Panc1 (cell line): ENCODE measurements around the gene STARD8. TPM values are rescaled to one million over a fixed set of nuclear protein-coding genes. Genes with fewer than 3 reads are reported as not detected.

Experiments
- ATAC-seq: fragments of 200-7000 bp; cut with Tn5 transposase; 2 replicates; pipeline ENCODE4 v1.9.1; 2020; ENCODE audit warnings: mild to moderate bottlenecking, moderate library complexity
- BruUV-seq: library from RNA; stranded (reverse); fragments of 400-500 nt; replicated peaks from 2 replicates; lab custom pipeline; 2021; lab: Mats Ljungman, UMichigan
- CTCF ChIA-PET: fragments of 300-600 bp; sonication (Branson Sonifier 250); formaldehyde crosslinking; loops from one replicate; lab custom pipeline; 2022; ENCODE audit warnings: antibody characterized with exemption; lab: Charles Lee
- POLR2A ChIA-PET: fragments of 300-600 bp; sonication (Branson Sonifier 250); formaldehyde crosslinking; loops from one replicate; lab custom pipeline; 2022; ENCODE audit warnings: antibody characterized with exemption; lab: Charles Lee
- DNase-seq: peaks from one replicate; pipeline ENCODE4 v3.0.0-alpha.2; 2010; ENCODE audit warnings: low read depth, low spot score
- H3K27ac ChIP-seq: 2 replicates; pipeline ENCODE4 v1.5.1; 2011; ENCODE audit warnings: mild to moderate bottlenecking, low read length, inconsistent platforms
- H3K27me3 ChIP-seq: fragments of 200-500 bp; sonication (Bioruptor generic); 2 replicates; pipeline ENCODE4 v1.6.0; 2014; ENCODE audit warnings: low read length, inconsistent platforms; ENCODE audit not compliant: control insufficient read depth, insufficient read depth
- H3K36me3 ChIP-seq: fragments of 200-500 bp; sonication (Bioruptor generic); 2 replicates; pipeline ENCODE4 v1.5.1; 2014; ENCODE audit warnings: inconsistent platforms, mild to moderate bottlenecking, low read length, moderate library complexity; ENCODE audit not compliant: control insufficient read depth, insufficient read depth
- H3K4me1 ChIP-seq: 2 replicates; pipeline ENCODE4 v1.5.1; 2011; ENCODE audit warnings: inconsistent platforms, mild to moderate bottlenecking, low read length, moderate library complexity; ENCODE audit not compliant: control insufficient read depth, insufficient read depth
- H3K4me3 ChIP-seq, 2 experiments: 2 replicates each; pipeline ENCODE4 v1.5.1; 2011 to 2012; ENCODE audit warnings: low read depth in 2 of 2, low read length in 2 of 2, mild to moderate bottlenecking in 2 of 2, inconsistent platforms in 1 of 2, moderate library complexity in 1 of 2
- H3K9me3 ChIP-seq: fragments of 200-500 bp; sonication (Bioruptor generic); 2 replicates; pipeline ENCODE4 v1.5.1; 2014; ENCODE audit warnings: low read depth, mild to moderate bottlenecking, inconsistent platforms, low read length, moderate library complexity; ENCODE audit not compliant: control insufficient read depth, insufficient read depth
- CTCF ChIP-seq: fragments of 450-650 bp; IDR thresholded peaks from 2 replicates; pipeline ENCODE4 v1.5.1; 2017; ENCODE audit warnings: mild to moderate bottlenecking
- POLR2AphosphoS5 ChIP-seq: IDR thresholded peaks from 2 replicates; pipeline ENCODE4 v1.6.1; 2012; ENCODE audit warnings: mild to moderate bottlenecking, low read depth, low read length, moderate library complexity
- SIN3A ChIP-seq: IDR thresholded peaks from 2 replicates; pipeline ENCODE4 v1.6.1; 2012; ENCODE audit warnings: low read depth, mild to moderate bottlenecking, low read length, moderate library complexity, borderline replicate concordance; ENCODE audit not compliant: insufficient read depth
- TCF7L2 ChIP-seq: IDR thresholded peaks from 2 replicates; pipeline ENCODE4 v1.6.1; 2011; ENCODE audit warnings: mild to moderate bottlenecking, low read depth, low read length, inconsistent platforms
- in situ Hi-C: cut with HindIII; loops from 2 replicates; pipeline ENCODE4 v1.10.0; 2016; ENCODE audit warnings: low sequenced_read_pairs, low pct_unique_long_range_greater_than_20kb
- intact Hi-C: fragments of 100-400 bp; cut with micrococcal nuclease; formaldehyde crosslinking; loops from one replicate; pipeline ENCODE4 v1.10.0; 2022; ENCODE audit not compliant: unreplicated experiment
- total RNA-seq: library from RNA; stranded (reverse); gene quantifications from one replicate; pipeline ENCODE4 v1.2.1, GENCODE V29; 2021; ENCODE audit not compliant: unreplicated experiment
- TF ChIP-seq, protein P1 (sequence below), 2 experiments: IDR thresholded peaks; 2 replicates each; pipeline ENCODE4 v1.6.1; 2011 to 2012; ENCODE audit warnings: low read depth in 2 of 2, control low read depth in 1 of 2, low read length in 1 of 2, mild to moderate bottlenecking in 1 of 2, moderate library complexity in 1 of 2; ENCODE audit not compliant: insufficient read depth in 1 of 2

The STARD8 gene
- total RNA-seq, 1 experiment from 2014 or later = 4.6 TPM

- H3K27me3 ChIP-seq = no peaks in the 10 kb centered on the region
- no peak overlapping the region for H3K4me3 ChIP-seq
- H3K36me3 ChIP-seq = no peaks in the 10 kb centered on the region
- intact Hi-C loops = no loop called here
- in situ Hi-C loops = no loop called here
- ChIA-PET CTCF (no interaction called here), POLR2A (no interaction called here)
- DNase-seq (no peak), ATAC-seq (no peak)
- H3K9me3 ChIP-seq = no peaks in the 10 kb centered on the region
- no peak for TF ChIP-seq TCF7L2
- TF ChIP-seq, protein P1, sequence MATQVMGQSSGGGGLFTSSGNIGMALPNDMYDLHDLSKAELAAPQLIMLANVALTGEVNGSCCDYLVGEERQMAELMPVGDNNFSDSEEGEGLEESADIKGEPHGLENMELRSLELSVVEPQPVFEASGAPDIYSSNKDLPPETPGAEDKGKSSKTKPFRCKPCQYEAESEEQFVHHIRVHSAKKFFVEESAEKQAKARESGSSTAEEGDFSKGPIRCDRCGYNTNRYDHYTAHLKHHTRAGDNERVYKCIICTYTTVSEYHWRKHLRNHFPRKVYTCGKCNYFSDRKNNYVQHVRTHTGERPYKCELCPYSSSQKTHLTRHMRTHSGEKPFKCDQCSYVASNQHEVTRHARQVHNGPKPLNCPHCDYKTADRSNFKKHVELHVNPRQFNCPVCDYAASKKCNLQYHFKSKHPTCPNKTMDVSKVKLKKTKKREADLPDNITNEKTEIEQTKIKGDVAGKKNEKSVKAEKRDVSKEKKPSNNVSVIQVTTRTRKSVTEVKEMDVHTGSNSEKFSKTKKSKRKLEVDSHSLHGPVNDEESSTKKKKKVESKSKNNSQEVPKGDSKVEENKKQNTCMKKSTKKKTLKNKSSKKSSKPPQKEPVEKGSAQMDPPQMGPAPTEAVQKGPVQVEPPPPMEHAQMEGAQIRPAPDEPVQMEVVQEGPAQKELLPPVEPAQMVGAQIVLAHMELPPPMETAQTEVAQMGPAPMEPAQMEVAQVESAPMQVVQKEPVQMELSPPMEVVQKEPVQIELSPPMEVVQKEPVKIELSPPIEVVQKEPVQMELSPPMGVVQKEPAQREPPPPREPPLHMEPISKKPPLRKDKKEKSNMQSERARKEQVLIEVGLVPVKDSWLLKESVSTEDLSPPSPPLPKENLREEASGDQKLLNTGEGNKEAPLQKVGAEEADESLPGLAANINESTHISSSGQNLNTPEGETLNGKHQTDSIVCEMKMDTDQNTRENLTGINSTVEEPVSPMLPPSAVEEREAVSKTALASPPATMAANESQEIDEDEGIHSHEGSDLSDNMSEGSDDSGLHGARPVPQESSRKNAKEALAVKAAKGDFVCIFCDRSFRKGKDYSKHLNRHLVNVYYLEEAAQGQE (IDR thresholded peaks at IDR 0.05; ENCODE audit: insufficient read depth in 1 of 2, low read depth in 2 of 2, low read length in 1 of 2) = no peak
- no peak for TF ChIP-seq SIN3A
- TF ChIP-seq POLR2AphosphoS5 = no peak
- no peak for TF ChIP-seq CTCF
- H3K4me1 ChIP-seq = no peaks in the 10 kb centered on the region
- H3K27ac ChIP-seq = no peak overlapping the region
- BruUV-seq = no TSS peak
Measured at GRCh38 chrX:68723491-68724155, 76.2 kb downstream of the STARD8 start.

GRCh38 chrX:68724531-68725020 is 77.1 kb downstream of the STARD8 start:
- no peak overlapping the region for H3K4me3 ChIP-seq
- H3K36me3 ChIP-seq = no peaks in the 10 kb centered on the region
- CTCF ChIA-PET = no interaction called here
- in situ Hi-C loops = no loop called here
- BruUV-seq = no TSS peak
- no peaks in the 10 kb centered on the region for H3K9me3 ChIP-seq
- no peak overlapping the region for H3K27ac ChIP-seq
- intact Hi-C loops = no loop called here
- no peaks in the 10 kb centered on the region for H3K27me3 ChIP-seq
- DNase-seq (no peak), ATAC-seq (no peak)
- no peak for TF ChIP-seq POLR2AphosphoS5
- TF ChIP-seq CTCF = no peak
- TF ChIP-seq SIN3A = no peak
- TF ChIP-seq, protein P1 (IDR thresholded peaks at IDR 0.05; ENCODE audit: insufficient read depth in 1 of 2, low read depth in 2 of 2, low read length in 1 of 2) = no peak
- no peak for TF ChIP-seq TCF7L2
- POLR2A ChIA-PET = no interaction called here
- H3K4me1 ChIP-seq = no peaks in the 10 kb centered on the region
